Prostate gland (tissue), 2 donors: ENCODE data around the gene TMPRSS2.
A peak's percentile ranks its signal among the peaks of the same experiment; 100 is the strongest.

Experiments used
- POLR2AphosphoS5 ChIP-seq: sonication (generic); formaldehyde crosslinking; IDR thresholded peaks from one replicate; pipeline ENCODE4 v1.6.1; 2017; ENCODE audit warnings: antibody characterized with exemption
- TF ChIP-seq, protein P1 (sequence below), 4 experiments: fragments of 200-600 bp in 2 of 4; fragments of 450-650 bp in 2 of 4; sonication (generic) in 2 of 4; IDR thresholded peaks; 1 replicate in 3 of 4; 2 replicates in 1 of 4; pipeline ENCODE4 v1.5.1; 2016 to 2019; ENCODE audit warnings: antibody characterized with exemption in 4 of 4, mild to moderate bottlenecking in 2 of 4, moderate library complexity in 2 of 4

DNA sequence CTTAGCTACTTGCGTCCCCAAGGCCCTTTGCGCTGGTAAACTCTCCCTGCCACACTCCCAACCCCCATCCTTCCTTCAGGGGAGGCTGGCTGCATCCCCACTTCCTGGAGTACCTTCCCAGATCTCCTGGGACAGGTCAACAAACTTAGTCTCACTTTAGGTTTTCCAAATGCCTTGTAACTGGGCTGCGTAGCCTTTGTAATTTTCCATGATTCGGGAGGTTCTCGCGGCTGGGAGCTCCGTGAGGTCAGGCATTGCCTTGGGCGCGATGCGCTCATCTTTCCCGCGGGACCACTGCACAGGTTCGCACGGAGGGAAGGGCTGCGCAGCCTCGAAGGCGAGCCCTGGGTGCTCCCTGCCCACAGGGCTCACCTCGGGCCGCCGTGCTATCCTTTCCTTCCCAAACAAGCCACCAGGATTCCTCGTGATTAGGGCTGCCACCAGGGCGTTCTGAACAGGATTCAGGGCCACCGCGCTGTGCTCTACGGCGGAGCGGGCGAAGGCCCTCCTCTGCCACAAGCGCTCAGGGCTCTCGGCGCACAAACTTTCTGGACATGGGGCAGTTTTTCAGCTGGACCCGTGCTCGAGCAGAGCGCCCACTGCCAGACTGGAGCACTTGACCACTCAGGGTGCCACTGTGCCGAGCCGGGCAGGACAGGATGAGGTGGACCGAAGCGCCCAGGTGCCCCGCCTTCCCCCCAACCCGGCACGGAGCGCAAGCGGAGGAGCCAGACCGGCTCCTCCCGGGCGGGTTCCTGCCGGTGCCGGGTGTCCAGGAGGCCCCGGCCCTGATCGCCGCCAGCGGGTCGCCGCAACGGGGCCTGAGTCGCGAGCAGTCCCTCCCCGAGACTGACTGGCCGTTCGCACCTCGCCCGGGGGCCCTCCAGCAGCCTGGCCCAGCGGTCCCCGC is 1.1 kb downstream of the TMPRSS2 start:
- TF ChIP-seq, protein P1, sequence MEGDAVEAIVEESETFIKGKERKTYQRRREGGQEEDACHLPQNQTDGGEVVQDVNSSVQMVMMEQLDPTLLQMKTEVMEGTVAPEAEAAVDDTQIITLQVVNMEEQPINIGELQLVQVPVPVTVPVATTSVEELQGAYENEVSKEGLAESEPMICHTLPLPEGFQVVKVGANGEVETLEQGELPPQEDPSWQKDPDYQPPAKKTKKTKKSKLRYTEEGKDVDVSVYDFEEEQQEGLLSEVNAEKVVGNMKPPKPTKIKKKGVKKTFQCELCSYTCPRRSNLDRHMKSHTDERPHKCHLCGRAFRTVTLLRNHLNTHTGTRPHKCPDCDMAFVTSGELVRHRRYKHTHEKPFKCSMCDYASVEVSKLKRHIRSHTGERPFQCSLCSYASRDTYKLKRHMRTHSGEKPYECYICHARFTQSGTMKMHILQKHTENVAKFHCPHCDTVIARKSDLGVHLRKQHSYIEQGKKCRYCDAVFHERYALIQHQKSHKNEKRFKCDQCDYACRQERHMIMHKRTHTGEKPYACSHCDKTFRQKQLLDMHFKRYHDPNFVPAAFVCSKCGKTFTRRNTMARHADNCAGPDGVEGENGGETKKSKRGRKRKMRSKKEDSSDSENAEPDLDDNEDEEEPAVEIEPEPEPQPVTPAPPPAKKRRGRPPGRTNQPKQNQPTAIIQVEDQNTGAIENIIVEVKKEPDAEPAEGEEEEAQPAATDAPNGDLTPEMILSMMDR (IDR thresholded peaks at IDR 0.05) = no peak
- peak; percentile 61 for TF ChIP-seq POLR2AphosphoS5
